Erythroblast (primary cell): Measurements from ENCODE around the gene QDPR.

Experiments used
- GATA1 ChIP-seq: IDR thresholded peaks from 2 replicates; pipeline ENCODE4 v1.6.1; 2011; ENCODE audit warnings: low read depth, mild to moderate bottlenecking, control low read depth, low read length, moderate library complexity
- POLR2A ChIP-seq: IDR thresholded peaks from 2 replicates; pipeline ENCODE4 v1.6.1; 2011; ENCODE audit warnings: mild to moderate bottlenecking, low read length

DNA sequence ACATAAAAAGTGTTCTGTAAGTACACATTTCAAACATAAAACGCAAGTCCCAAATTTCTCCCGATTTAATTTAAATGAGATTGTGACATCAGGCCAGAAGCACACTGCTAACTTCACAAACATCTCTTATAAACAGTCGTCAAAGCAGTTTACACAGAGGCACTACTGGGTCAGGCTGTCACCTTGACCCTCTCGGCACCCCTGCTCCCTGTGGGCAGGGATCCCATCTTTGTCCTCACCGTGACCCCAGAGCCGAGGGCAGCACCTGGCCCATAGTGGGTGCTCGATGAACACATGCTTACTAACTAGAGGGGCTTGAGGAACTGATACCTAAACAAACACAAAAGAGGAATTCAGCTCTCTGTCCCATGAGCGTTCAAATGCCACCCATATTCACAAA, 22.2 kb downstream of the QDPR start:
- TF ChIP-seq POLR2A, result no peak
- TF ChIP-seq GATA1, result no peak
